GM21737 (cell line): Measurements from ENCODE around the gene MEPE.

Source experiments
- ATAC-seq: cut with Tn5 transposase; IDR thresholded peaks from one replicate; pipeline ENCODE4 v1.9.1; 2021; ENCODE audit warnings: mild to moderate bottlenecking, moderate library complexity; ENCODE audit not compliant: unreplicated experiment

Gene MEPE, protein sequence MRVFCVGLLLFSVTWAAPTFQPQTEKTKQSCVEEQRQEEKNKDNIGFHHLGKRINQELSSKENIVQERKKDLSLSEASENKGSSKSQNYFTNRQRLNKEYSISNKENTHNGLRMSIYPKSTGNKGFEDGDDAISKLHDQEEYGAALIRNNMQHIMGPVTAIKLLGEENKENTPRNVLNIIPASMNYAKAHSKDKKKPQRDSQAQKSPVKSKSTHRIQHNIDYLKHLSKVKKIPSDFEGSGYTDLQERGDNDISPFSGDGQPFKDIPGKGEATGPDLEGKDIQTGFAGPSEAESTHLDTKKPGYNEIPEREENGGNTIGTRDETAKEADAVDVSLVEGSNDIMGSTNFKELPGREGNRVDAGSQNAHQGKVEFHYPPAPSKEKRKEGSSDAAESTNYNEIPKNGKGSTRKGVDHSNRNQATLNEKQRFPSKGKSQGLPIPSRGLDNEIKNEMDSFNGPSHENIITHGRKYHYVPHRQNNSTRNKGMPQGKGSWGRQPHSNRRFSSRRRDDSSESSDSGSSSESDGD

DNA sequence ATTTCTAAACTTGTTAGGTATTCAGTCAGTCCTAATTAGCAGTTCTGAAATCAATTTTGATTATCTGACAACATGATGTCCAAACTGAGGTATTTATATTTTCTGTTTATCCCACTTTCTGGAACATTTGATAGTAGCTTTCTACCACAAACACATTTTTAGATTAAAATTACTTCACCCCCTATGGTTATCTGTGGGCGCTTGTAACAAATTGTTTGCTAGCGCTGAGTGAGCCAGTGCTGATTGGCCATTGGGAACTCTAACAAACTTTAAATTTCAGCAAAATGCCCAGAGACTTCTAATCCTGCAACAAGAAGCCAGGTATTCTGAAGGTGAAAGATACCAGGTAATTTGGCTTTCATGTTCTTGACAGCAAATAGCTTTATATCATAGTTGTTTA, at the start of gene MEPE:
TSS of gene MEPE (plus strand) at position 301 of the 400 bp plus-strand sequence. CDS start 1,746 bp downstream, outside the sequence.
- ATAC-seq, result no peak

DNA sequence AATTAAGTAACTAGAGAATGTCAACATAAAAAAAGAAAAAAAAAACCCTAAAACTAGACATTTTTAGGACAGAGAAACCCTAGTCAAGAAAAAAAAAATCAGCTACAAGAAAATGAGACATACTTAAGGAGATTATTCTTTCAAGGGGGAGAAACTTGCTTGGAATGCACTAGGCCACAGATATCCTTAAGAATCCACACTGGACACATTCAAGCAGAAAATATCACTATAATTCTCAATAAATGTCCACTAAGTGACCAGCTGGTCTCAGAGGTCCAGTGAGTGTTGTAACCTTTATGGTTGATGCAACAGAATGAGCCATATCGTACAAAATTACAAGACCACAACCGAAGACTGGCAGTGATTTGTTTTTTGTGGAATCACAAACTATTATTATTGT, 49.0 kb upstream of the MEPE start:
- ATAC-seq, result no peak

DNA sequence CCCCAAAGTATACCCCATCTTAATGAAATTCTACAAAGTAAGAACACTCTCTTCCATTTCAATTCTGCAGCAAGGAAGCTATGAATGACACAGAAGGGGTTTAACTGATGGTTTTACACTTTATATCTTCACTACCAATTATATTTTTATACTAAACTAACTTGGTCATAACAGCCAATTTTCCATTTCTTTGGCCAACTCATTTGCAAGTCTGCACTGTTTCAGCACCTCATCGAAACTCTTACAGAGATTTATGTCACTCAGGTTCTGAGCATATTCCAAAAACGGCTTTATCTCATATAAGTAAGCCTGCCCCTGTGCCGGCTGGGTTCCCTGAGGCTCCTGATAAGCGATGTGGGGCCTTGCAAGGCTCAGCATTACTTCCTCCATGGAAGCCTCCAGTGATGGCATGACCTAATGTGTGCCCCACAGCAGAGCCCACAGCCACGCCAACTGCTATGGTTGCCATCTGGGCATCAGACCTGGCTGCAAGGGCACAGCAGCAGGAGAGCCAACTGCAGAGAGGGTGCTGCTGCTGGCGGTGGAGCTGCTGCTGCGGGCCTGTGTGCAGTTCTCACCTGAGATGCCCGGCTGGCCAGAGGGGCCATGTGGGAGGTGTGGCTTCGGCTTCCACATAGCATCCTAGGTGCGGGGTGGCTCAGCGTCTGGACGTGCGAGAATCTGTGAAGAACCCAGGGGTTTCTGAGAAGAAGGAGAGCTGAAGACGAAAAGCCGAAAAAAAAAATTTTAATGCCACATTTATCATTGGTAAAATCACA, 46.8 kb upstream of the MEPE start:
- ATAC-seq, result no peak

DNA sequence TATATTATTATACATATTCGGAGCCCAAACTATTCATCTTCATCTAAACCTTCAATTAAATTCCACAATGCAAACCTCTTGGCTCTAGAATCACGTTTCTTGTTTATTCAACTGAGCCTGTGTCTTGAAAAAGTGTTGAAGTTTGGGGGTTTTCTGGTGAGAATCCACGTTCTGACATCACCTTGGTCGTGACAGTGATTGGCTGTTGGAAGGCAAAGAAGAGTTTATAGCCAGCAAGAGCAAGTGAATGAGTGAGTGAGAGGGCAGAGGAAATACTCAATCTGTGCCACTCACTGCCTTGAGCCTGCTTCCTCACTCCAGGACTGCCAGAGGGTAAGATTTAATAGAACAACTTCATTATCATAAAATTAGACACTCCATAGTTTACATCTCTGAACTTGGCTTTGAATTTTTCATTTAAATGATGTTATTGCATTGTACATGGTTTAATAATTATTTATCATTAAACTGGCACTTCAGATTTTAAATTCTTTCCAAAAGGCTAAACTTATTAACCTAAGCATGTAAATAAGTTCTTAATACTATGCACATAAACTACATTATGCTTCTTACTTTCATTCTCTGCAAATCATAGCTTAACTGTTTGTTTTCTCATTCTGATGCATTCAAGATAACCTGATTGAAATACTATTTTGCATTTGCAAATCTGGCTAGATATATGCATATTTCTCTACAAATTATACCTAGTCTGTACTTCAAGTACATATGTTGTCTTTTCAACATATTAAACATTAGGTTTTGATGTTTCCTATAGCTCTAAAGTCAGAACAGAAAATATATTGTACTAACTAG, 33.3 kb upstream of the MEPE start, which contains the start of gene IBSP:
TSS of gene IBSP (plus strand) at position 254 of the 813 bp plus-strand sequence. CDS start 2,808 bp downstream, outside the sequence.
- ATAC-seq, result no peak

DNA sequence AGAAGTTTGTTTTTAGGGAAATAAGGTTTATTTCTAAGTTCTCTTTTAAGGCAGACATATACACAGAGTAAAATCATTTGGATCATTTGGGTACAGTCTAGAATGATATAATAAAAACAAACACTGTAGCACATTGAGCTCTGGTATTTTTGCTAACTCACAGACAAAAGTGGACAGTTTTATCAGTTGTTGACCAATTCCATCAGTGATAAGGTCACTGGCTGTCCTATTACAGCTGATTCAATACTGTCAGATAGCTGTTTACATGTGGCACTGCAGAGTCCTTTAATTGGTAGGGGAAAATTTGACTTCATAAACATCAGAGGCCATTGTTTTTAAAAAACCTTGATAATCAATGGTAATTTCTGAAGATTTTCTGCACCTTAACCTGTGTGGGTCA, 29.9 kb upstream of the MEPE start:
- ATAC-seq, result no peak

DNA sequence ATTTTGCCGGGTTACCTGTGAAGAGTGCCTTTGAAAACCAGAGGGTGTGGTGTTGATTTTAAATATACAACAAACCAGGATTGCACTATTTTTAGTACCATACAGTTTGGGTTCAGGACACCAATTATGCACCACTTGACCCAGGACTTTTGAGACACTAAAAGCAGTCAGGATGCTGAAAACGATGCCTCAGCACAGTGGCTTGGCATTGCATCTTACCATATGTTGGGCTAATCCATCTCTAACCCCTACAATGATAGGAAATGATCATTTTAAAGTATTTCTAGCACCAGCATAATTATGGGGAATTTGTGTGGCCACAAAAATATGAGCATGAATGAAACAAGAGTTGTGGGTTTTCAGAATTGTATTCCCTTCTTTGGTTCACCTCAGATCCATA, 29.3 kb upstream of the MEPE start:
- no peak for ATAC-seq

DNA sequence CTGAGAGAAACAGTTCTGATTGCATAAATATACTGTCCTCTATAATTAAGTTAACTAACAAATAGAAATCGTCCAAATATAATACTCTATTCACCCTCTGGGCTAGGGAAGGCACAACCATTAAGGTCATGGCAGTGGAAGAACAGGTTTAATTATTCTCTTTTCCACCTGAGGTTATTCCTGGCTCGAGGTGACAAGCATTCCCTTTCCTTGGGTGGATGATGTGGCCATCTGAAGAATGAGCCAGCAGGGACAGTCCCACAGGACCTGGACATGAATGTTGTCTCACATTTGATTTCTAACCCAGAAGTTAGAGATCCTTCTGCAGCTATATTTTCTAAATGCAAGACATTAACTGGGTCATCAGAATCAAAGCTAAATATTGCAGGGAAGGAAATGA, 27.9 kb upstream of the MEPE start:
- no peak for ATAC-seq

DNA sequence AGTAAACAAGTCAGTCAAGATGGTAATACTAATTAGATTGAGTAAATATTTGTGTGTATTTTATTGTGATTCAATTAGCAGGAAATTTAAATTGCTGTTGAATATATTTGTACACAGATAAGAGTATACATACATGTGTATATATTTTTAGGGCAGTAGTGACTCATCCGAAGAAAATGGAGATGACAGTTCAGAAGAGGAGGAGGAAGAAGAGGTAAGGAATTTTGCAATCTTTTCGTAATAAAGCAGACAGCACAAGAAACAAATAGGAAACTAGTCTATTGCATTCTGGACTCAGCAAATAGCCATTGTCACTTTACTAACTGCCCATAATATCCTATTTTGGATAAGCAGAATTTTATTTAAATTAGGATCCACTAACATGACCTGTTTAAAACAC, 26.8 kb upstream of the MEPE start:
- no peak for ATAC-seq

DNA sequence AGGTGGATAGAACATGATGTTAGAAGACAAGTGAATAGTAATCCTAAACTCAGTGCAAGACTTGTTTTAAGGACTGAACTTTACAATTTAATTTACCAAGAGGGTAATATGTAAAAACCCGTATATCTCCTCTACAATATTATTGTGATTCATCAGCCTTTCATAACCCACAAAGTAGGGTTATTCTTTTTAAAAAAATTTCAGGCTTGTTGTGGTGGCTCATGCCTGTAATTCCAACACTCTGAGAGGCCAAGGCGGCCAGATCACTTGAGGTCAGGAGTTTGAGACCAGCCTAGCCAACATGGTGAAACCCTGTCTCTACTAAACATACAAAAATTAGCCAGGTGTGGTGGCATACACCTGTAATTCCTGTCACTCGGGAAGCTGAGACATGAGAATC, 26.2 kb upstream of the MEPE start:
- no peak for ATAC-seq

DNA sequence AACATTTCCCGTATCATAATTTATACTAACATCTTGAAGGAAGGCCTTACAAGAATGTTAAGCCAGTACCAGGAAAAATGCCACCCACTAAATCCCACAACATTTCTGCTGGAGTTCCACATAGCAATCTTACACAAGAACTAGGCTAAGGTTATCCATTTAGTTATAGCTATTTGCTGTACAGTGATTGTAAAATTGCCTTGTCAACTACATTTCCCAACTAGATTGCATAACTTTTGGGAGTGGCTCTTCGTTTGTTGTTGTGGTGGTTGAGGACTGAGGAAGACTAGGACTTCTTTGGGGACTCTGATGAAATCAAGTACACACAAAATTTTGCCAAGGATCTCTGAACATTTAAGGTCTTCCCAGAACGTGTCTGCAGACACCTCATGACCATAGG, 25.4 kb upstream of the MEPE start:
- ATAC-seq, result no peak

DNA sequence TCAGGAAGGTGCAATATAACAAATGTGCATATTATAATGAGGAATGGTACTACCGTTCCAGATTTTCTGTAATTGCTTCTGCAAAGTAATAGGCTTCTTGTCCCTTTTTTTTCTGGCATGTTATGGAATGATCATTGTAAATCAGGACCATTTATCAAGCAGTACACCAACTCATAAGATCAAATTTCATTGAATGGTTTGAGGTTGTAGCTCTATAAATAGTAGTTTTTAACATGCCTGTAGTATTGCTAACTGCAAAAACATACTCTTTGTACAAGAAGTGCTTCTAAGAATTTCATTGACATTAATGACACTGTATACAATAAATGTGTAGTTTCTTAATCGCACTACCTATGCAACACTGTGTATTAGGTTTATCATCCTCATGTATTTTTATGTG, 20.8 kb upstream of the MEPE start:
- no peak for ATAC-seq

DNA sequence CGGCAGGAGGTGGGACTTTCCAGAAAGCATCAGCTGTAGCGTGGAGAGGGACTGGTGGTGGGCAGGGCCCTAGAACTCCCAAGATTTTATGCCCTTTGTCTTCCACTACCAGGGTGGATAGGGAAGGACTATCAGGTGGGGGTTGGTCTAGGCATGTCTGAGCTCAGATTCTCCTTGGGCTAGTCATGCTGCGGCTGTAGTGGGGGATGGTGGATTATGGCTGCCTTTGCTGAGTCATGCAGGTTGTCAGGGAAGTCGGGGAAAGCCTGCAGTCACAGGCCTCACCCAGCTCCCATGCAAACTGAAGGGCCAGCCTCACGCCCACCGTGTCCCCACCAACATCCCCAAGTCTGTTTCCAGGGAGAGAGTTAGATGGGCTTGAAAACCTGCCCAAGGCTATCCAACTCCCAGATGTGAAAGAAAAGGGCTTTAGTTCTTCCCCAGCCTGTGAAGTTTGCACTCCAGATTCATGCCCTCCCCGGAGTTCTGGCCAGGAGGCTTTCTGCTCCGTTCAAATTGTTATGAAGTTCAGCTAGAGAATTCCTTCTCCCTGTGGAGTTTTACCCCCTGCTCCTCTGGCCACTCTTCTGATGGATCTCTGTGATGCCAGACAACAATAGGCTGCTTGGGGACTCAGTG, 13.4 kb upstream of the MEPE start:
- no peak for ATAC-seq

DNA sequence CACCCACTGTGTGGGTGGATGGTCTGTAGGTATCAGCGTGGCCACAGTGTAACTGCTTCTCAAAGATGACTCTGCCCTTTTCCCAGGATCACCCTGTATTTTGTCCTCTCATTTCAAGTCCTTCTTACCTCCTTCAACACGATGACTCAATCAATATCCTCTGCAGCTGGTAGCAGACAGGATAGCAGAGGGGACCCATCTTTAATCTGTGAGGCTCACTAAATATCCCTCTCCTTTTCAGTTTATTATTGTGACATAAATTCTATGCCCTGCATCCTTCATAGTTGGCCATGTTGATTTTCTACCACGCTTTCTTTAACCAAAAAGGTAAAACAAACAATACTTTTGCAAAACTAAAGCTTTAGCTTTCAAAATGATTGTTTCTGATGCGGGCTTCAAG, 9.6 kb upstream of the MEPE start:
- no peak for ATAC-seq

DNA sequence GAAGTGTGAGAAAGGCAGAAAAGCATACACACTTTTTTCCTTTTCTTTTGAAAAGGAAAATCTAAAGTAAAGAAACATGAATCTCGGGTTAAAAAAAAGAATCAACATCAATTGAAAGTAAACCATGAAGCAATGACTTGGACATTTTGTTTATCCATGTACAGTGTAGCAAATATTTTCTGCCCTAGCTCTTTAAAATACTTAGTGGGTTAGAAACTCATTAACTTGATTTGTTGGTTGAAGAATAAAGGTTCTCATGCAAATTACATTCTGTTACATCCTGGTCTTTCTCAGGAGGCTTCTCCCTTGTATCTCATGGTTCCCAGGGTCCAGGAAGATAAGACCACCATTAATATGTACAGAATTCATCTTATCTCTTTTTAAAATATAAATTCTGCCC, 9.0 kb upstream of the MEPE start:
- no peak for ATAC-seq

DNA sequence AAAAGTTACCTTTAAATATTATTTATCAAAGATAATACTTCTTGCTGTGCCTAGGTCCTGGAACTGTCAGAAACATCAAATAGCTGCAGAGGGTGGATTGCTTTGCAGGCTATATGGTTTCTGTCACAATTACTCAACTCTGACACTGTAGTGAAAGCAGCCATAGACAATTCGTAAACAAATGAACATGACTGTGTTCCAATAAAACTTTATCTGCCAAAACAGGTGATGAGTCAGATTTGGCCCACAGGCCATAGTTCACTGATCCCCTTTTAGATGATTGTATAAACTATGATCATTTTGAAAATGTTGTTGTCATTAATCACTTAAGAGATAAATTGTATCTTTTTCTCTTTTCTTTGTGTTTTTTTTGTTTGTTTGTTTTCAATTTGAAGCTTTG, 8.4 kb upstream of the MEPE start:
- ATAC-seq, result no peak

DNA sequence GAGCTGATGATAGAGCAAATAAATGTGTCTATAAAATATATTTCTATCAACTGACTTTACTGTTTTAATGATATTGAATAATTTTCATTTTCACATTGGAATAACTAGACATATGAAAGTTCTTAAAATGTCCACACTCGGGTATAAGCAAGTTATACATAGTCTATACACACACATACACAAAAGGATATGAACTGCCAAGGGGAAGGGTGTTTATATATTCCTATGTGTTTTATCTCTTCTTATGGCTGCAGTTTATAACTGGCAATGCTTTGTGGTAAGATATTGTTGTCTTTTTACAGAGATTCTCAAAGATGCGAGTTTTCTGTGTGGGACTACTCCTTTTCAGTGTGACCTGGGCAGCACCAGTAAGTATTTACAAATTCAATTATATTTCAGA, 1.6 kb downstream of the MEPE start:
- ATAC-seq, result no peak

DNA sequence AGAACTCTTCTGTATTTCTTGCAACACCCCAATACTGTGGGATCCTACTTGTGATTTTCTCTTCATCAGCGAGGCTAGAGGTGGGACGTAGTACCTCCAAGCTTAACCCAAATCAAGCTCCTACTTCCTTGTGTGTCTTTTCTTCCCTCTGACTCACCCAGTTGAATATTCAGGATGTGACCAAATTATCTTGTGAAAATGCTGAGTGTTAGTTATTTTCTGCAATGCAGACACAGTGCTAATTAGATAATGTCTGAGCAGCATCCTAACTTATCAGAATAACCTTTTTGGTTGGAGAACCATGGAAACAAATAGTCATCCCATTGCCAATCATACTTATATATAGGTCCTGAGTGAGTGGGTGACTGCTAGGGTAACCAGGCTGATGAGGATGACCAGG, 2.4 kb downstream of the MEPE start:
- no peak for ATAC-seq

DNA sequence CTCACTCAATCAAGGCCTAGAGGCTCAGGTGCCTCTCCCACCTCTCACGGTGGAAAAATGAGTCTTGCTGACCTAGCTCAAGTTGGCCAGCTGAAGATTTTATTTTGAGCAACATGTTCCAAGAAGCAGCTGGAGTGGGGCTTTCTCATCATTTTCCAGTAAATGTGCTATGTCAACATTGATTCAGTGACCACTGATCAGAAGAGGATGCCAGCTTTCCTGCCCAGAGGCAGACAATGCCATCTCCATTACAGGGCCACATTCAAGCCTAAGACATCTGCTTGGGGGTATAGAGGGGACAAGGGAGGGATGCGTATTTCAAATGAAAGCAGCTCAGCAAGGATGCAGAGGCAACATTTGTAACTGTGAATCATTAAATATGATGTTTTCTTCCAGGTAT, 3.0 kb downstream of the MEPE start:
- no peak for ATAC-seq

DNA sequence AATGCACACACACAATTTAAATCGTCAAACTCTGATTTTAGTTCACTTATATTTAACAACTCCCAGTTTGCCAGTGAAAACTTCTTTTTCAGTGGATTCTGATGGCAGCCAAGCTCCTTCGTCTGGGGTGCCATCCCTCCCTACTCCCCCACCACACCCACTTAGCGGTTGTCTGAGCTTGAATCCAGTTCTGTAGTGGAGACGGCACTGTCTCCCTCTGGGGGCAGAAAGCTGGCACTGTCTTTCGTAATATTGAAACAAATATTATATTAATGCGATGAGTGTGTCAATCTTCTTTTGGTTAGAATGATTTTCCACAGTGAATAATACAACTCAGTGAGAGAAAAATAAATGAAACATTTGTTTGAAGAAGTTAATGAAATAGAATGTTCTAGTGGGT, 5.4 kb downstream of the MEPE start:
- ATAC-seq, result no peak

DNA sequence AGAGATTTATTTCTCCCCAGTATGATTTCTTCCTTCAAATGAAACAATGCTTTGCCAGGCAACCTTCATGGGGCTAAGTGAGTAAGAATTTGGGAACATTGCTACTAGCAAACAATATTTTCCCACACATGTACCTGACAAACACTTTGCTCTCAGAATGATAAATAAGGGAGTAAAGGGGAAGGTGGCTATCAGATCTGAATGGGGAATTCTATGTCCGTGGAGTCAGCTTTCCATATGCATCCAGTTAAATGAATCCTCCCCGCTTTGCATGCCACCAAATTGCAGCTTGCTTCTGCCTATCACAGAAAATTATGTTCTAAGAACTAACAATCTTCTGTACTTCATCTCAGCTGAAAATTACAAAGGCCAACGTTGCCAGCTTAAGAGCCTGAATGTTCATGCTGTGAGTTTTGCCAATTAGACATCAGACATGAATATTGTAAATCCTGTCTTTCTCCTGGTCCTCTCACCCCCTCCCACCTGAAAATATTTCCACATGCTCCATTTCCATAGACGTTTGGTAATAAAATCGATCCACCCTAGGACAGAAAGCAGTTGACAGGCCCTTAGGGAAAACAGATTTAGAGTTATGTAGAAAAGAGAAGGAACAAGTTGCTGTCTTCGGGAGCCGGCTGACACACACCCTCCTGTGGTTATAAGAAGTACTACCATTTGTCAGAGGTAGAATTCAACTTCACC, 6.3 kb downstream of the MEPE start:
- no peak for ATAC-seq
